Dedifferentiated amniotic fluid mesenchymal stem cell (primary cell): ENCODE measurements around the gene NRF1.
"Not testable (repeated sequence)": the region's sequence is repeated elsewhere in the genome, so short reads cannot be mapped to it uniquely, and the experiment has no call there.

Experiments used
- DNase-seq: peaks from one replicate; pipeline ENCODE4 v3.0.0-alpha.2; 2016; ENCODE audit errors: extremely low spot score

Gene NRF1

DNA sequence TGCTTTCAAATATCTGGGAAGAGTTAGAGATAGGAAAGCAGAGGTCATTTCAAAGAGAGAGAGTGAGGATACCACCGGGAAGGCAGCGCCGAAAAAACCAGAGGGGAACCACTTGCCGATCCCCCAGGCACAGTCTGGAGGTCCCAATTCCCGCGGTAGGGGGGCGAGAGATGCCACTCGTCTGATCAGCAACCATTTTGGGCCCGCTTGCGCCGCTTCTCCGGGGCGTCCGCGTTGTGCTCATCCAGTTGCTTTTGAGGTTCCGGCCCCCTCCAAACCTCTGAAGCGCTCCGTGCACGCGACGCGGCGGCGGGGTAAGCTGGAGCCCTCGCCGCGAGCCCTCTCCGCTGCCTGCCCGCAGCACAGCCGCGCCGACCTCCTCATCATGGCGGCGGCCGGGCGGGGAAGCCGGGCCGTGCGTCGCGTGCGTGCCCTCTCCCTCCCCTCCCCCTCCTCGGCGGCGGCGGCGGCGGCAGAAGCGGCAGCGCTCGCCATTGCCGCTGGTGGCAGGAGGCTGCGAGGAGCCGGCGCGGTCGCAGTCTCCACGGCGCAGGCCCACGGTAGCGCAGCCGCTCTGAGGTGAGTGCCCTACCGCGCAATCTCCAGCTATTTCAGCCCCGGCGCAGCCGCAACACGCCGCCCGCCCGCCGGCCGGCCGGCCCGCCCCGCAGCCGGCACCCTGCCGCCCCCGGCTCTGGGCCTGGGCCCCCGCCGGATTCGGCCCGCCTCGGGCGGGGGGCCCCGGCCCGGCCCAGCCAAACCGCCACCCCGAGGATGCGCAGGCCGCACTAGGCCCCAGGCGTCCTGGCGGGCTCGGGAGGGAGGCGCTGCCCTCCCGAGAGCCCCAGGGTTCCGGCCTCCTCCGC lies at the start of gene NRF1:
TSS of gene NRF1 (plus strand) at position 475 of the 866 bp plus-strand sequence. CDS start 45,632 bp downstream, outside the sequence.
- peak; percentile 83 for DNase-seq

DNA sequence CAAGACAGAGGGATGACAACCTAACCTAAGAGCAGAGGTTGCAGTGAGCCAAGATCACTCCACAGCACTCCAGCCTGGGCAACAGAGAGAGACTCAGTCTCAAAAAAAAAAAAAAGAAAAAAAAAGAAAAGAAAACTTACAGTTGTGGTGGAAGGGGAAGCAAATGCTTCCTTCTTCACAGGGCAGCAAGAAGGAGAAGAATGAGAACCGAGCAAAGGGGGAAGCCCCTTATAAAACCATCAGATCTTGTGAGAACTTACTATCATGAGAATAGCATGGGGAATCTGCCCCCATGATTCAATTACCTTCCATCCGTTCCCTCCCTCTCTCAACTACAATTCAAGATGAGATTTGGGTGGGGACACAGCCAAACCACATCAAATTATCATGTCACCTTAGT lies 45.2 kb upstream of the NRF1 start:
- DNase-seq: not testable (repeated sequence)

DNA sequence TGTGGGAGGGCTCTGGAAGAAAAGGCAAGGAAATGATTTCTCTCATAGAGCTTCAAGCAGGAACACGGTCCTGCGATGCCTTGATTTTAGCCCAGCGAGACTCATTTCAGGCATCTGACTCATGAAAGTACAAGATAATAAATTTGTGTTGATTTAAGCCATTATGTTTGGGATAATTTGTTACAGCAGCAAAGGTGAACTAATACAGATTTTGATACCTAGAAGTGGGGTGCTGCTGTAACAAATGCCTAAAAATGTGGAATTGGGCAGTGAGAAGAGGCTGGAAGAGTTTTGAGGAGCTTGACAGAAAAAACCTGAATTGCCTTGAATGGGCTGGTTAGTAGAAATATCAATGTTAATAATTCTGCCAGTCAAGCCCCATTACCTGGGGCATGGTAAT lies 44.1 kb upstream of the NRF1 start:
- no peak for DNase-seq

DNA sequence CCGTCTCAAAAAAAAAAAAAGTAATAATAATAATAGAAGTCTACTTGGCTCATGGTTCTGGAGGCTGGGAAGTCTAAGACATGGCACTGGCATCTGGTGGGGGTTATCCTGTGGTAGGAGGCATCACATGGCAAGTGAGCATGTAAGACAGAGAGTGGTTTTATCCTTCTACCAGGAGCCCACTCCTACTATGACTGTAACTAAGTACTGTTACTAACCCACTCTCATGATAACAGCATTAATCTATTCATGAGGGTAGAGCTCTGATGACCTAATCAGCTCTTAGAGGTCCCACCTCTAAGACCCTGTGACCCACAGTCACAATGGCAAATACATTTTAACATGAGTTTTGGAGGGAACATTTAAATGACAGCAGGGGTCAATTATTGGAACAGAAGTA lies 43.3 kb upstream of the NRF1 start:
- DNase-seq: no peak

DNA sequence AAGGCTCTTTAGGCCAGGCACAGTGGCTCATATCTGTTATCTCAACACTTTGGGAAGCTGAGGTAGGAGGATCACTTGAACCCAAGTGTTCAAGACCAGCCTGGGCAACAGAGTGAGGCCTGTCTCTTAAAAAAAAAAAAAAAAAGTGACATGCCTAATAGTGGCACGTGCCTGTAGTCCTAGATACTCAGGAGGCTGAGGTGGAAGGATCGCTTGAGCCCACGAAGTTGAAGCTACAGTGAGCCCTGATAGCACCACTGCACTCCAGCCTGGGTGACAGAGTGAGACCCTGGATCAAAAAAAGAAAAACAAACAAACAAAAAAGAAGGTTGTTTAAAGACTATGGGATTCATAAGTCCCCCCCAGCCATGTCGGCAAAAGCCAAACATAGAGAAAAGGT lies 42.2 kb upstream of the NRF1 start:
- DNase-seq: no peak

DNA sequence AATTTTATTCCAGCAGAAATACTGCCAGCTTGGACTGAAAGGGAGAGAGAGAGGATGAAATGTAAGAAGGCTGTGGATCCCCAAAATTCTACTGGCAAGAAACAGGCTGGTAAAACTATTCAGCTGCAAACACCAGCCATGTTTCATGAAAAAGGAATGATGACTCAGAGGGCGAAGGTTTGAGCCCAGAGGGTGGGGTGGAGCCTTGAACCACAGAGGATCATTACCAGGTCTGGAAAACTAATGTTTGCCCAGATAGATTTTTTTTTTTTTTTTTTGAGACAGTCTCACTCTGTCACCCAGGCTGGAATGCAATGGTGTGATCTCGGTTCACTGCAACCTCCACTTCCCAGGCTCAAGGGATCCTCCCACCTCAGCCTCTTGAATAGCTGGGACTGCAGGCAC lies 41.7 kb upstream of the NRF1 start:
- peak; percentile 79 for DNase-seq

DNA sequence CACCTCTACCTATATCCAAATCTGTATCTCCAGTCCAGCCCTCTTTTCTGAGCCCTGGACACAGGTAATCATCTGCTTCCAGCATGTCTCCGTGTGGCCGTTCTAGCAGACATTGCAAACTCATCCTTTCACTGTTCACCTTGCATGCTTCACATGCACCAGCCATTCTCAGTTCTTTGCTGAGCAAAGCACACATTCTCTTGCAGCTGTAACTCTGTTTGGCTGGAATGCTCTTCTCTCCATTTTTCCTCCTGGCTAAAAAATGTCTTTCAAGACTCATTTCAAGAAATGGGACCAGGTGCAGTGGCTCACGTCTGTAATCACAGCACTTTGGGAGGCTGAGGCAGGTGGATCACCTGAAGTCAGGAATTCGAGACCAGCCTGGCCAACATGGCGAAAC lies 40.3 kb upstream of the NRF1 start:
- DNase-seq: no peak

DNA sequence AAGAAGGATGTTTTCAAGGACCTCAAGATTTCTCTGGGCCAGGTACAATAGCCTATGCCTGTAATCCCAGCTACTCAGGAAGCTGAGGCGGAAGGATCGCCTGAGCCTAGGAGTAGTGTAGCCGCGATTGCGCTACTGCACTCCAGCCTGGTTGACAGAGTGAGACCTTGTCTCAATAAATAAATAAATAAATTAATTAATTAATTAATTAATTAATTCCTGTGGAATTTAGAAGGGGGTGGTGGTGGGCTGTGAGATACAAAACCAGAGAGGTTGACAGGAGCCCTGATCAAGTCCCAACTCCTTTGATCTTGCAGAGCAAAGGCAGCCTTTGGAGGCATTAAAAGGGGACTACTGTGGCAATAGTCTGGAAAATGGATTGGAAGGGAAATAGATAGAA lies 39.3 kb upstream of the NRF1 start:
- no peak for DNase-seq

DNA sequence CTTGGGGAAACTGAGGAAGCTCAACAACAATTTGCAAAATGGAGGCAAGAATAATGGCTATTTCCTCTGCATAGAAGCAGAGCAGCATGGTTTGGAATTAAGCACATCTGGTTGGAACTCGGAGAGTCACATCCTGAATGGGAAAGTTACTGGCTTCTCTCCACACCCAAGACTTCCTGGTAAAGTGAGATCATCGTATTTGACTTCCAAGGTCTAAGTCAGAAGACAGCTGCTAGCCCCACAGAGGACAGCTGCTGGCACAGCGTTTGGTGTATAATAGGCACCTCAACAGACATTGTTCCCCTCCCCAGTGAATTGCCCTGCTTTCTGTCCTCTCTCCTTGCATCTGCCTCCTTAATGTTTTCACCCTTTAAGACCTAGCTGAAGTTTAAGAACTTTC lies 37.0 kb upstream of the NRF1 start:
- DNase-seq: peak; percentile 31

DNA sequence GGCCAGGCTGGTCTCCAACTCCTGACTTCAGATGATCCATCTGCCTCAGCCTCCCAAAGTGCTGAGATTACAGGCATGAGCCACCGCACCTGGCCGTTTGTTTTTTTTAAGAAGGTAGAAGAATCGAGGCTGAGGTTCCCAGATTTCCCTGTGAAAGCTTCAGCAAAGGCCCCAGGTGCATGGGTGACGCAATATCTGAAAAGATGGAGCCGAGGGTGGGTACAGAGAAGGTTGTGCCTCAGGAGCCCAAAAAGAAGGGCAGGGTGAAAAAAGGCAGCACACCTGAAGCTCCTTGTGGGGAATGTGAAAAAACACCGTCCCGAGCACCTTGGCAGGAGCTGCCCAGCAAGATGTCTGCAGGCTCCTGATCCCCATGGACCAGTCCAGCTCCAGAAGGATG lies 35.8 kb upstream of the NRF1 start:
- no peak for DNase-seq

DNA sequence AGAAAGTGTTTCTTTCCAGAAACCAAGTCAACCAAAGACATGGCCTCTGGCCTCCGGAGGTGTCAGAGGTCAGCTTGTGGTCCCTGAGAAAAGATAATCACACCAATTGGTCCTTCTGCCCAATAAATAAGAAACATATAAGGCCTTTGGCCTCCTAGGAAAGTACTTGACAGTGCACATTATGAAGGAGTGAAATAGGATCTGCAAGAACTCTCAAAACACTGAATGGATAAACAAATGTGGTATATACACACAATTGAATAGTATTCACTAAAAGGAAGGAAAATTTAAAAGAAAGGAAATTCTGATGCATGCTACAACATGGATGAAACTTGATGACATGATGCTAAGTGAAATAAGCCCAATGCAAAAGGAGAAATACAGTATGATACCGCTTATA lies 35.4 kb upstream of the NRF1 start:
- no peak for DNase-seq

DNA sequence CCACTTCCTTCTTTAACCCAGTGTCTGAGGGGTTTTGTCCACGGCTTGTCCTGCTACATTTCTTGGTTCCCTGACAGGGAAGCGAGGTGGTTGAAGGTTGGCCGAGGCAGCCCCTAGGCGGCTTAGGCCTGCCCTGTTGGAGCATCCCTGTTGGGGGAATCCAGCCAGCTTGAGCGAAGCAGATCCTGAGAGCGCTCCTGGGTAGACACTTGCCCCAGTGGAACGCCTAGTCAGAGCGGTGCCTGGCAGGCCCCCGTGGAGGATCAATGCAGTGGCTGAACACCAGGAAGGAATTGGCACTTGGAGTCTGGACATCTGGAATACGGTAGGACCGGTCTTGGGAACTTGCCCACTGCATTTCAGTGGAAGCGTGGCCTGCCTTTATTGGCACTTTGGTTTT lies 32.7 kb upstream of the NRF1 start:
- no peak for DNase-seq

DNA sequence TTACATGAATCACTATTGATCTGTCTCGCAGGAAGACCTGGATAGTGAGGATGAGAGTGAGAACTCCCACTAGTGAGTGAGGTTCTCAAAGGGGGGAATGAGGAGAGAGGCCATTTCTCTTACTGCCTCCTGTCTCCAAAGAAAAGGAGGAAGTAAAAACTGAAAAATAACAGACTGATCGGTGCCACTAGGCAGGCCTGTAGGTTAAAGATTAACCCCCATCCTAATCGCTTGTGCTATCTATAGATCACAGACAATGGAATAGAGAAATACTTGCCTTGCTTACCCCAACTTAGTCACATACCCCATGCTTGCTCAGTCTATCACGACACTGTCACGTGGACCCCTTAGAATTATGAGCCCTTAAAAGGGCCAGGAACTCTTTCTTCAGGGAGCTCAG lies 25.3 kb upstream of the NRF1 start:
- DNase-seq: not testable (repeated sequence)

DNA sequence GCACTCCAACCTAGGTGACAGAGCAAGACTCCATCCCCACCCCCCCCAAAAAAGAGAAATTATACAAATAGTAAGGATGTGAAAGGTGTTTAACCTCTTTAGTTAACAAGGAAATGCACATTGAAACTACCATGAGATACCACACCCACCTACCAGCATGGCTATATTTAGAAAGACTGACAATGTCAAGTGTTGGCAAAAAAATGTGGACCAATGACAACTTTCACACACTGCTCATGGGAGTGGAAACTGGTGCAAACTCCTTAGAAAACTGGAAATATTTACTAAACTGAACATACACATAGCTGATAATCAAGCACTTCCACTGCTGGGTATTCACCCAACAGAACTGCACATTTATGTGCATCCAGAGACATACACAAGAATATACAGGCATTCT lies 23.3 kb upstream of the NRF1 start:
- DNase-seq: no peak

DNA sequence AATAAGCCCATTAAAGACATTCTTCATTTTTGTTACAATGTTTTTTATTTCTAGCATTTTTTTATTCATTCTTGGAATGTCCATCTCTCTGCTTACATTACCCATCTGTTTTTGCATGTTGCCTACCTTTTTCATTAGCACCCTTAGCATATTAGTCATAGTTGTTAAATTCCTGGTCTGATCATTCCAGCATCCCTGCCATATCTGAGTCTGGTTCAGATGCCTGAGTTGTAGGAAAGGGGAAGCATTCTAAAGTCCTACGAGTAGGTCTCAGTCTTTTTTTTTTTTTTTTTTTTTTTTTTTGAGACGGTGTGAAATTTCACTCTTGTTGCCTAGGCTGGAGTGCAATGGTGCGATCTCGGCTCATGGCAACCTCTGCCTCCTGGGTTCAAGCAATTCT lies 19.7 kb upstream of the NRF1 start:
- no peak for DNase-seq

DNA sequence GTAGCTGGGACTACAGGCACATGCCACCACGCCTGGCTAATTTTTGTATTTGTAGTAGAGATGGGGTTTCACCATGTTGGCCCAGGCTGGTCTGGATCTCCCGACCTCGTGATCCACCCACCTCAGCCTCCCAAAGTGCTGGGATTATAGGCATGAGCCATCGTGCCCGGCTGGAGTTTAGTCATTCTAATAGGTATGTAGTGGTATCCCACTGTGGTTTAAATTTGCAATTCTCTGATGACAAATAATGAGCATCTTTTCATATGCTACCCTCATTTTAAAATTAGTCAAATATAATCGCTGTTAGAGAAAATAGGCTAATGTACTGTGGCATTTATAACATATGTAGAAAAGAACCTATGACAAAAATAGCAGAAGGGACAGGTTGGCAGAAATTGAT lies 15.1 kb upstream of the NRF1 start:
- not testable (repeated sequence) for DNase-seq

DNA sequence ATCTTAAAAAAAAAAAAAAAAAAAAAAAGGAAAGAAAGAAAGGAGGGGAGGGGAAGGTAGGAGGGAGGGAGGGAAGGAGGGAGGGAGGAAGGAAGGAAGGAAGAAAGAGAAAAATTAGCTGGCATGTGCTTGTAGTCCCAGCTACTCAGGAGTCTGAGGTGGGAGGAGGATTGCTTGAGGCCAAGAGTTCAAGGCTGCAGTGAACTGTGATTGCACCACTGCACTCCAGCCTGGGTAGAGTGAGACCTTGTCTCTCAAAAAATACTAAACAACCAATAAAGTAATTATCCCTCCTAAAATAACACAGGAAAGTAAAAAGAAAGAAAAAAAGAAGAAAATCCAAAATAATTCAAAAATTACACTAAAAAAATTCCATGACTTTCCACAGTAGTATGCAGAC lies 13.8 kb upstream of the NRF1 start:
- no peak for DNase-seq

DNA sequence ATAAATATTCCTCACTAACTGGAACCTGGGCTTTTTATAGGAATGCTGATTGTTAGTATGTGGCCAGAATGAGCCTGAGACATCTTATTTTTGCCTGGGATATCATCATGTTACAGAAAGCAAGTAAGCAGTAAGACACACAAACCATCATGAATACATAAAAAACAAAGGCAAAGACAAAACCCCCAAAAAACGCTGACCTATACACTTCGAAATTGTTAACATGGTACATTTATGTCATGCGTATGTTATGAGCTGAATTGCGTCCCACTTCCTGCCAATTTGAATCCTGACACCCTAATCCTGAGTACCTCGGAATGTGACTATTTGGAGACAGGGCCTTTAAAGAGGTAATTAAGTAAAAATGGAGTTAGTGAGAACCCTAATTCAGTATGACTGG lies 12.3 kb upstream of the NRF1 start:
- DNase-seq: no peak

DNA sequence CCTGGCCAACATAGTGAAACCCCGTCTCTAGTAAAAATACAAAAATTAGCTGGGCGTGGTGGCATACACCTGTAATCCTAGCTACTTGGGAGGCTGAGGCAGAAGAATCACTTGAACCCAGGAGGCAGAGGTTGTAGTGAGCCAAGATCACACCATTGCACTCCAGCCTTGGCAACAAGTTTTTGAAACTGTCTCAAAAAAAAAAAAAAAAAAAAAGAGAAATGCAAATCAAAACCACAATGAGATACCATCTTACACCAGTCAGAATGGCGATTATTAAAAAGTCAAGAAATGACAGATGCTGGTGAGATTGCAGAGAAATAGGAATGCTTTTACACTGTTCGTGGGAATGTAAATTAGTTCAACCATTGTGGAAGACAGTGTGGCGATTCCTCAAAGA lies 7.9 kb upstream of the NRF1 start:
- not testable (repeated sequence) for DNase-seq

DNA sequence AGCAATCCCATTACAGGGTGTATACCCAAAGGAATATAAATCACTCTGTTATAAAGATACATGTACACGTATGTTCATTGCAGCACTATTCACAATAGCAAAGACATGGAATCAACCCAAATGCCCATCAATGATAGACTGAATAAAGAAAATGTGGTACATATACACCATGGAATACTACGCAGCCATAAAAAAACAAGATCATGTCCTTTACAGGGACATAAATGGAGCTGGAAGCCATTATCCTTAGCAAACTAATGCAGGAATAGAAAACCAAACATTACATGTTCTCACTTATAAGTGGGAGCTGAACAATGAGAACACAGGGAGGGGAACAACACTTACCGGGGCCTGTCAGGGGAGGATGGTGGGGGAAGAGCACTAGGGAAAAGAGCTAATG lies 7.5 kb upstream of the NRF1 start:
- DNase-seq: not testable (repeated sequence)

DNA sequence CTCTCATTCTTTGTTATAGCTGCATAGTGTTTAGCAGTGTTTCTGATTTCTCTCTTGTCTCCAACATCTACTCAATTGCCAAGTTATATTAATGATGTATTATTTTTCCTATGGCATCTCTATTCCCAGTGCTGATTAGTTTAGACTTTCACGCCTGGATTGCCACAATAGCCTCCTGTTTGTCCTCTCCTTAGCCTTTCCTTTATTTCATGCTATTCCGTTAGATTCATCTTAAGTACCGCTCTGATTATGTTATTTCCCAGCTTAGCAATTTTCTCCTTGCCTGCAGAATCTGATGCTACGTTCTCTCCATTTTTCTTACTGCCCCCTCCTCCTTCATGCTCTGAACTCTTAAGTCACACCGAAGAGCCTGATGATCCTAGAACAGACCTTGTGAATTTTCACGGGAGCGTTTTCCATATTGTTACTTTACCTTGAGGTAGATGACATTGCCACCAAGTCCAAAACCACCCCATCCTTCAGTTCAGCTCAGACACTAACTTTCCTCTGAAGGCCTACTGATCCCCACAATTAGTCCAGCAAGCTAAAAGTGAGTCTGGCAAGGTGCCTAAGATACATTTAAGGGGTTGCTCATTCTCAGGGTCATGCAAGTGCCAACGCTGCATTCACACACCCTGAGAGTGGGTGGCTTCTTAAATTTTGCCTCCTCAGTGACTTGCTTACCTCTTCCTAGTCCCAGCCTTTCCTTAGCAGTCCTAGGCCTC lies 6.6 kb upstream of the NRF1 start:
- no peak for DNase-seq

DNA sequence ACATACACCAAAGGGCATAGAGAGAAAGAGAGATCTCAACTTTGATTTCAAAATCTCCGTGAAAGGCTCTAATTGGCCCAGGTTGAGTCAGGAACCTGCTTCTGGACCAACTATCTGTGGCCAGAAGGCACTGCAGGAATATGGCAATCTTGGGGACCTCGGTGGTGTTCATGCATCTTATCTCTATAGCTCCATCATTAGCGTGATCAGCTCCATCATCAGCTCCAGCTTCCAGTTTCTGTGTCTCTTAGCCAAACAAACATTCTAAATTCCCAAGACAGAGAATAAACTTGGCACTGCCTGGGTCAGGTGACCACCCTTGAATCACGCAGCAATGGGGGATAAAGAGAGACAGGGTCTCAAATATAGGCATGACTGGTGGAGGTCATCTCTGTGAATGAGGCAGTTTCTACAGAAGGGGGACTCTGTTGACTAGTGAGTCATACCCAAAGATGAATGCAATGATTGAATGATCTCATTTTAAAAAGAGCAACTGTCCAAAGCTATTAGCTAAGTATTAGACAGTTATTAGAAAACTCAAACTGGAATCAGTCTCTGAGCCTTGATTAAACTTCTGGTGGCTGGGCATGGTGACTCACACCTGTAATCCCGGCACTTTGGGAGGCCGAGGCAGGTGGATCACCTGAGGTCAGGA lies 5.4 kb upstream of the NRF1 start:
- DNase-seq: no peak

DNA sequence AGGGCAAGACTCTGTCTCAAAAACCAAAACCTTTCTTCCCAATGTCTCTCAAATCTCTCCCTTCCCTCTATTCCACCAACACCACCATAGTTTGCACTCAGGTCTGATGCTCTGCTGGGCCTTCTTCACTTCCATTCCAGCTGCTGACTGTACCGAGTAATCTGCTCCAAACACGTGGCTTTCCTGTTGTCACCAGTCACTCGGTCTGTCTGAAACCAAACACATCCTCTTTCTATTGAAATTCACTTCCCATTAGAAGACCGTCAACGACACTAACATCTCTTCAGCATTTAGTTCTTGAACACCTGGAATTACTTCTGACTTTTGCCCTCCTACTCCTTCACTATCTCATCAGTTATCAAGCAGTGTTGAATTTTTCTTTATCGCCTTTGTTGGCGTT lies 4.7 kb upstream of the NRF1 start:
- DNase-seq: no peak
